Activated naive CD8-positive, alpha-beta T cell treated with anti-CD3 and anti-CD28 coated beads, Interleukin-2, amount 10 ng/mL, durations not matched to agents 7 days and 5 days (primary cell): ENCODE measurements around the gene PABPC1L. TPM values are rescaled to one million over a fixed set of nuclear protein-coding genes. Genes with fewer than 3 reads are reported as not detected.
"Not testable (repeated sequence)": the region's sequence is repeated elsewhere in the genome, so short reads cannot be mapped to it uniquely, and the experiment has no call there.

Source experiments
- ATAC-seq: fragments of 150-1000 bp; cut with Tn5 transposase; one replicate; pipeline ENCODE4 v1.10.0; 2021; ENCODE audit warnings: low read depth, moderate library complexity
- POLR2A ChIA-PET: fragments of 350-600 bp; sonication (Branson Sonifier 250); formaldehyde crosslinking; loops from one replicate; lab custom pipeline; 2021; ENCODE audit warnings: antibody characterized with exemption; lab: Charles Lee
- DNase-seq: peaks from one replicate; pipeline ENCODE4 v3.0.0; 2021
- H3K27ac Mint-ChIP-seq: one replicate; pipeline ENCODE4 v1.8.0; 2022; ENCODE audit warnings: mild to moderate bottlenecking, mixed read lengths
- H3K27me3 Mint-ChIP-seq: one replicate; pipeline ENCODE4 v1.8.0; 2022; ENCODE audit warnings: mild to moderate bottlenecking, moderate library complexity, mixed read lengths
- H3K36me3 Mint-ChIP-seq: one replicate; pipeline ENCODE4 v1.8.0; 2021; ENCODE audit warnings: mild to moderate bottlenecking, mixed read lengths
- H3K4me1 Mint-ChIP-seq: one replicate; pipeline ENCODE4 v1.8.0; 2021; ENCODE audit warnings: mixed read lengths
- H3K4me3 Mint-ChIP-seq: one replicate; pipeline ENCODE4 v1.8.0; 2022; ENCODE audit warnings: mild to moderate bottlenecking, moderate library complexity, mixed read lengths
- H3K9me3 Mint-ChIP-seq: one replicate; pipeline ENCODE4 v1.8.0; 2021; ENCODE audit warnings: mixed read lengths
- total RNA-seq, 2 experiments: library from RNA; stranded (reverse); gene quantifications; one replicate each; pipeline ENCODE4 v1.2.3, GENCODE V29; 2021

The PABPC1L gene
- 10 to 100 TPM; 87.0 to 90.2 TPM for total RNA-seq

- Mint-ChIP-seq H3K36me3 (peaks cover 26% of the 10 kb centered on the region), H3K27me3 (no peaks in the 10 kb centered on the region), H3K4me1 (peaks cover 32% of the 10 kb centered on the region)
These were observed at the start of gene PABPC1L for GRCh38 chr20:44909872-44910689. Gene PABPC1L (plus strand): TSS chr20:44910060. CDS start chr20:44910144, 84 bp downstream.

GRCh38 chr20:44861531-44862006, 48.3 kb upstream of the PABPC1L start:
- H3K36me3 Mint-ChIP-seq: peaks cover 4% of the 10 kb centered on the region
- peaks cover 2% of the 10 kb centered on the region for H3K27me3 Mint-ChIP-seq
- H3K27ac Mint-ChIP-seq: no peak overlapping the region
- H3K4me3 Mint-ChIP-seq: no peak overlapping the region
- H3K4me1 Mint-ChIP-seq: peaks cover 5% of the 10 kb centered on the region
- POLR2A ChIA-PET: no interaction called here
- peaks cover 3% of the 10 kb centered on the region for H3K9me3 Mint-ChIP-seq
- no peak for ATAC-seq
- DNase-seq: no peak

More at GRCh38 chr20:44909872-44910689, at the start of gene PABPC1L:
- Mint-ChIP-seq H3K4me3 (peak within 1 kb of the TSS; percentile 89), H3K9me3 (no peaks in the 10 kb centered on the region), H3K27ac (peak within 1 kb of the TSS; percentile 70)
- POLR2A ChIA-PET: interaction anchor here (0.6 to 1.5 kb wide), 9 partner anchors 10 to 61 kb away, joined by 3 to 8 read pairs (median 3); partner anchors contain the start of gene YWHAB
- peak; percentile 85 for DNase-seq
- ATAC-seq: peak; percentile 97

- ATAC-seq (no peak), DNase-seq (no peak)
- Mint-ChIP-seq H3K9me3 (peaks cover 1% of the 10 kb centered on the region), H3K27ac (no peak overlapping the region), H3K4me1 (peaks cover 7% of the 10 kb centered on the region), H3K27me3 (peaks cover 2% of the 10 kb centered on the region), H3K36me3 (peaks cover 4% of the 10 kb centered on the region), H3K4me3 (no peak overlapping the region)
- POLR2A ChIA-PET: no interaction called here
These were observed 47.6 kb upstream of the PABPC1L start for GRCh38 chr20:44862286-44862685.

- DNase-seq, H3K36me3 Mint-ChIP-seq, H3K9me3 Mint-ChIP-seq, H3K27ac Mint-ChIP-seq, ATAC-seq, H3K27me3 Mint-ChIP-seq, H3K4me3 Mint-ChIP-seq, POLR2A ChIA-PET: not testable (repeated sequence)
- peaks cover 12% of the 10 kb centered on the region for H3K4me1 Mint-ChIP-seq
These were observed 46.3 kb upstream of the PABPC1L start for GRCh38 chr20:44863365-44864084.

- H3K27ac Mint-ChIP-seq, H3K4me3 Mint-ChIP-seq, H3K9me3 Mint-ChIP-seq, POLR2A ChIA-PET, DNase-seq, H3K27me3 Mint-ChIP-seq, ATAC-seq, H3K36me3 Mint-ChIP-seq: not testable (repeated sequence)
- H3K4me1 Mint-ChIP-seq: peaks cover 11% of the 10 kb centered on the region
These were observed 45.4 kb upstream of the PABPC1L start for GRCh38 chr20:44864493-44864892.

GRCh38 chr20:44866703-44867335, 43.0 kb upstream of the PABPC1L start:
- Mint-ChIP-seq H3K27ac (no peak overlapping the region), H3K36me3 (no peaks in the 10 kb centered on the region), H3K9me3 (no peaks in the 10 kb centered on the region), H3K27me3 (peaks cover 18% of the 10 kb centered on the region), H3K4me3 (peak overlapping the region; percentile 72), H3K4me1 (peaks cover 11% of the 10 kb centered on the region)
- ATAC-seq: no peak
- DNase-seq: no peak
- POLR2A ChIA-PET: interaction anchor here (1.6 kb wide), 1 partner anchor 182 kb away, joined by 3 read pairs; no protein-coding TSS in a partner anchor

- DNase-seq (no peak), ATAC-seq (no peak)
- Mint-ChIP-seq H3K36me3 (no peaks in the 10 kb centered on the region), H3K4me1 (peaks cover 9% of the 10 kb centered on the region), H3K4me3 (no peak overlapping the region), H3K27me3 (peaks cover 18% of the 10 kb centered on the region), H3K9me3 (no peaks in the 10 kb centered on the region), H3K27ac (no peak overlapping the region)
- POLR2A ChIA-PET: no interaction called here
These were observed 40.4 kb upstream of the PABPC1L start for GRCh38 chr20:44869471-44869870.

- H3K27me3 Mint-ChIP-seq, ATAC-seq, H3K27ac Mint-ChIP-seq, H3K36me3 Mint-ChIP-seq, H3K9me3 Mint-ChIP-seq, H3K4me3 Mint-ChIP-seq, DNase-seq, POLR2A ChIA-PET: not testable (repeated sequence)
- H3K4me1 Mint-ChIP-seq: peaks cover 15% of the 10 kb centered on the region
These were observed 27.5 kb upstream of the PABPC1L start for GRCh38 chr20:44882360-44882759.

- no peak for DNase-seq
- peak overlapping the region; percentile 10 for H3K4me3 Mint-ChIP-seq
- POLR2A ChIA-PET: no interaction called here
- no peaks in the 10 kb centered on the region for H3K9me3 Mint-ChIP-seq
- H3K4me1 Mint-ChIP-seq: peaks cover 24% of the 10 kb centered on the region
- no peak overlapping the region for H3K27ac Mint-ChIP-seq
- H3K27me3 Mint-ChIP-seq: peaks cover 4% of the 10 kb centered on the region
- no peak for ATAC-seq
- H3K36me3 Mint-ChIP-seq: no peaks in the 10 kb centered on the region
These were observed 26.5 kb upstream of the PABPC1L start for GRCh38 chr20:44883214-44883902.

- H3K27me3 Mint-ChIP-seq: peaks cover 4% of the 10 kb centered on the region
- peaks cover 38% of the 10 kb centered on the region for H3K4me1 Mint-ChIP-seq
- H3K9me3 Mint-ChIP-seq: no peaks in the 10 kb centered on the region
- POLR2A ChIA-PET: interaction anchor here (0.7 to 1.7 kb wide), 11 partner anchors 11 to 409 kb away, joined by 3 to 8 read pairs (median 4); partner anchors contain the start of genes PABPC1L and TTPAL
- DNase-seq (no peak), ATAC-seq (peak; percentile 1)
- peak overlapping the region; percentile 91 for H3K4me3 Mint-ChIP-seq
- peak overlapping the region; percentile 89 for H3K27ac Mint-ChIP-seq
- H3K36me3 Mint-ChIP-seq: peaks cover 7% of the 10 kb centered on the region
These were observed 24.9 kb upstream of the PABPC1L start for GRCh38 chr20:44884907-44885391.

GRCh38 chr20:44885392-44886265, 24.2 kb upstream of the PABPC1L start, which contains the start of gene YWHAB:
Gene YWHAB (plus strand): TSS chr20:44885705. CDS start chr20:44901534, 15,829 bp downstream.
- H3K9me3 Mint-ChIP-seq: no peaks in the 10 kb centered on the region
- POLR2A ChIA-PET: interaction anchor here (0.6 to 1.7 kb wide), 12 partner anchors 10 to 410 kb away, joined by 3 to 8 read pairs (median 4); partner anchors contain the start of genes PABPC1L and TTPAL
- DNase-seq (peak; percentile 97), ATAC-seq (peak; percentile 96)
- H3K36me3 Mint-ChIP-seq: peaks cover 7% of the 10 kb centered on the region
- peak within 1 kb of the TSS; percentile 93 for H3K27ac Mint-ChIP-seq
- H3K4me3 Mint-ChIP-seq: peak within 1 kb of the TSS; percentile 91
- peaks cover 4% of the 10 kb centered on the region for H3K27me3 Mint-ChIP-seq
- peaks cover 39% of the 10 kb centered on the region for H3K4me1 Mint-ChIP-seq
